AG10803 (cell line): ENCODE results near the gene RHBDL1.
"Not testable (repeated sequence)": the region's sequence is repeated elsewhere in the genome, so short reads cannot be mapped to it uniquely, and the experiment has no call there.

Experiments
- DNase-seq: peaks from one replicate; pipeline ENCODE4 v3.0.0; 2010; ENCODE audit warnings: low read depth
- H3K4me3 ChIP-seq: 2 replicates; pipeline ENCODE4 v1.5.1; 2011; ENCODE audit warnings: mild to moderate bottlenecking, low read length, control low read depth
- TF ChIP-seq, protein P1 (sequence below): conservative IDR thresholded peaks from 2 replicates; pipeline ENCODE4 v1.5.1; 2011; ENCODE audit warnings: mild to moderate bottlenecking, low read length, control low read depth, inconsistent platforms

Gene RHBDL1

GRCh38 chr16:711084-711483, 35.6 kb downstream of the RHBDL1 start:
- H3K4me3 ChIP-seq = no peak overlapping the region
- TF ChIP-seq, protein P1, sequence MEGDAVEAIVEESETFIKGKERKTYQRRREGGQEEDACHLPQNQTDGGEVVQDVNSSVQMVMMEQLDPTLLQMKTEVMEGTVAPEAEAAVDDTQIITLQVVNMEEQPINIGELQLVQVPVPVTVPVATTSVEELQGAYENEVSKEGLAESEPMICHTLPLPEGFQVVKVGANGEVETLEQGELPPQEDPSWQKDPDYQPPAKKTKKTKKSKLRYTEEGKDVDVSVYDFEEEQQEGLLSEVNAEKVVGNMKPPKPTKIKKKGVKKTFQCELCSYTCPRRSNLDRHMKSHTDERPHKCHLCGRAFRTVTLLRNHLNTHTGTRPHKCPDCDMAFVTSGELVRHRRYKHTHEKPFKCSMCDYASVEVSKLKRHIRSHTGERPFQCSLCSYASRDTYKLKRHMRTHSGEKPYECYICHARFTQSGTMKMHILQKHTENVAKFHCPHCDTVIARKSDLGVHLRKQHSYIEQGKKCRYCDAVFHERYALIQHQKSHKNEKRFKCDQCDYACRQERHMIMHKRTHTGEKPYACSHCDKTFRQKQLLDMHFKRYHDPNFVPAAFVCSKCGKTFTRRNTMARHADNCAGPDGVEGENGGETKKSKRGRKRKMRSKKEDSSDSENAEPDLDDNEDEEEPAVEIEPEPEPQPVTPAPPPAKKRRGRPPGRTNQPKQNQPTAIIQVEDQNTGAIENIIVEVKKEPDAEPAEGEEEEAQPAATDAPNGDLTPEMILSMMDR = no peak
- no peak for DNase-seq

- peak; percentile 52 for DNase-seq
- TF ChIP-seq, protein P1 = peak; percentile 71
- no peak overlapping the region for H3K4me3 ChIP-seq
Observed at GRCh38 chr16:711548-712320, 36.3 kb downstream of the RHBDL1 start.

- TF ChIP-seq, protein P1 = peak; percentile 42
- DNase-seq = peak; percentile 93
- not testable (repeated sequence) for H3K4me3 ChIP-seq
Observed at GRCh38 chr16:712740-713250, 37.3 kb downstream of the RHBDL1 start.

DNA sequence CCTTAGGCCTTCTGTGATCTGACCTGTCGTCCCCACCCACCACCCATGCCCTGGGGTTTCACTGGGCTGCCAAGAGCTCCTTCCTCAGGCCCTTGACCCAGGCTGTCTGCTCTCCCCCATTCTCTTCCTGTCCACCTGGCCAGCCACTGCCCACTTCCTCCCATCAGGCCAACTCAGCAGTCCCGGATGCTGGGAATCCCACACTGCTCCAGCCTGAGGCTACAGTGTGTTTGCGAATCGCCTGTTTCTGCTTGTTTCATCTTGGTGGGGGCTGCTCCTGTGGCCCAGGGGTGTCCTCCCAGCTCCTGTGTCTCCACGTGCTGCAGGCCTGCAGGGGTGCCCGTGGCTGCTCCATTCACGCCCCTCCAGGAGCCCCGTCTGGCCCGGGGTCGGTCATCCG, 38.6 kb downstream of the RHBDL1 start:
- DNase-seq = no peak
- H3K4me3 ChIP-seq = no peak overlapping the region
- TF ChIP-seq, protein P1 = no peak

DNA sequence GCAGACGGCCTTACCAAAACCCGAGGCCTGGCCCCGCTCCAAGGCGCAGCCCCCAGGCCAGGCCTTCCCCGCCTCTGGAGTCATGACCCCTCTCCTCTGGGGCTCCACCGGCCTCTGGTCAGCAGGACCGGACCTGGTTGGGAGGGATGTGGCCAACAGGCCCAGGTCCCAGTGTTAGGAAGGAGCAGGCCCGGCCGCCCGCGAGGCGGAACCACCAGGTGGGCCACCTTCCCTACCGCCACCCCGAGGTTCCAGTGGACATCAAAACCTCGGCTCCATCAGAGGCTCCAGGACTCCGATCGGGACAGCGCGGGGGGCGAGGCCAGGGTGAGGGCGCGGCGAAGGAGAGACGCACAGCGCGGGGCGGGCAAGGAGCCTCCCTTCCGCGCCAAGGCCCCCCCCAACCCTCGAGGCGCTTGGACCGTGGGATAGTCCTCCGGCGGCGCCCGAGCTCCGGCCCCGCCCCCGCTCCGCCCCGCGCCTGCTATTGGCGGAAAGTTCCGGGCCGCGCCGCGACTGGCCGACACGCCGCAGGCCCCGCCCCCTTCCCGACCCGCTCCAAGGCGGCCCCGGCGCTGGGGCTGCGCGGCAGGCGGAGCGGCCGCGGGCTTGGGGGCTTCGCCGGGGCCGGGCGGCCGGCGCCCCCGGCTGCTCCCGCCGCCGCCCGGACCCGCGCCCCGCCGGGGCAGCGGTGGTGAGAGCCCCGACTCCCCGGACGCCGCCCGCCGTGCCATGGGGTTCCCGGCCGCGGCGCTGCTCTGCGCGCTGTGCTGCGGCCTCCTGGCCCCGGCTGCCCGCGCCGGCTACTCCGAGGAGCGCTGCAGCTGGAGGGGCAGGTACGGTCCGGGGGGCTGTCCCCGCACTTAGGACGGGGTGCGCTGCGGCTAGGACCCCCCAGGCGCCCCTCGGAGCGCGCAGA, 39.3 kb downstream of the RHBDL1 start, which contains the start of gene METRN:
Gene METRN, plus strand, starts transcription at position 561 of the 919 bp plus-strand sequence. Its CDS starts 172 bp downstream, at position 733.
- H3K4me3 ChIP-seq = peak within 1 kb of the TSS; percentile 58
- TF ChIP-seq, protein P1 = no peak
- DNase-seq = peak; percentile 82

- no peak for DNase-seq
- H3K4me3 ChIP-seq = peak overlapping the region; percentile 58
- TF ChIP-seq, protein P1 = no peak
Observed at GRCh38 chr16:715477-716199, 40.2 kb downstream of the RHBDL1 start.
